GM18858 (cell line): Measurements from ENCODE around the gene DOCK2.

Source experiments
- ATAC-seq: cut with Tn5 transposase; IDR thresholded peaks from one replicate; pipeline ENCODE4 v1.9.1; 2021; ENCODE audit not compliant: unreplicated experiment

Gene DOCK2

DNA sequence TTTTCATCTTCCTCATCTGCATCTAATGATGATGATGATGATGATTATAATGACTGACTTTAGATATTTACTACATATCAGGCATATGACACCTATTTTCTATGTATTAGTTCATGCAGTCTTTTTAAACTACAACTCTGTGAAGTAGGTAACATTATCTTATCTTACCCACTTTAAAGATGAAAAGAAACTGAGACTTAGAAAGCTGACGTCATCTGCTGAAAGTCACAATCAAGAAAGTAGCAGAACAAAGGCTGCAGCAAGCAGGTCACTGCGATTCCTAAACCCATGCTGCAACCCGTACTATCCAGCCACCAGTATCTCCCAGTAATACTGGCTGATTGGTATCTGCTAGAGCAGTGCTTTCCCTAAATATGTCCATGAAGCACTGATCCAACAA lies 383.3 kb downstream of the DOCK2 start:
- ATAC-seq: no peak

GRCh38 chr5:170021506-170021905 lies 384.4 kb downstream of the DOCK2 start:
- ATAC-seq: no peak

GRCh38 chr5:170025853-170026252 lies 388.8 kb downstream of the DOCK2 start:
- no peak for ATAC-seq

- no peak for ATAC-seq
Measured at GRCh38 chr5:170028124-170028523, 391.0 kb downstream of the DOCK2 start.

DNA sequence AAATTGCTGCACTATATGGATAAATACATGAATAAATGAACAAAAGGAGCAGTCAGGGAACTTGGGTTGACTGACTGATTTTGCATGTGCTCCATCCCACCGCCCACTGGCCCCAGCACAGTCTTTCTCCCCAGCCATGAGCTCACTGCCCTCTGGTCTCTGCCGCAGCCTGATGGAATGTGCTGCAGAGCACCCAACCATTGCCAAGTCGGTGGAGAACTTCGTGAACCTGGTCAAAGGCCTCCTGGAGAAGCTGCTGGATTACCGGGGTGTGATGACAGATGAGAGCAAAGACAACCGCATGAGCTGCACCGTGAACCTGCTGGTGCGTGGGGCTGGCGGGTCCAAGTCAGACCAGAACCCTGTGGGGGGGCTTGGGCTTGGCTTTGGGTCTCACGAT lies 397.2 kb downstream of the DOCK2 start:
- no peak for ATAC-seq

- ATAC-seq: no peak
Measured at GRCh38 chr5:170038241-170038640, 401.2 kb downstream of the DOCK2 start.

GRCh38 chr5:170039830-170040229 lies 402.8 kb downstream of the DOCK2 start:
- ATAC-seq: no peak

DNA sequence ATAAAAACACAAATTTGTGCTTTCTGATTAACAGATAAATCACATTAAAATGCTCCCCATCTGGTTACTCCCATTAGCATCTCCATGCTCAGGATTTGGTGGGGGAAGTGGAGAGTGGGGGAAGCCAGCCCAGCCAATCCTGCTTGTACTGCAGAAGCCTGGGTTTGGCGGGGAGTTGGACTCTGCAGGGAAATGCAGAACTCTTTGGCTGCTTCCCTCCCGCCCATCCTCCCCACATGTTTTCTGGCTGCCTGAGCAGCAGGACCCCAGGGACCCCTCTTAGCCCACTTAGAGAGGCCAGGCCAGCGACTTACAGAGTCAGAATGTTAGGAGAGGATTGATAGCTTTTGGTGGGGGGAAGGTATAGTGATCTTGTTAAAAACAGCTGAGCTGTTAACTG lies 409.2 kb downstream of the DOCK2 start:
- no peak for ATAC-seq

DNA sequence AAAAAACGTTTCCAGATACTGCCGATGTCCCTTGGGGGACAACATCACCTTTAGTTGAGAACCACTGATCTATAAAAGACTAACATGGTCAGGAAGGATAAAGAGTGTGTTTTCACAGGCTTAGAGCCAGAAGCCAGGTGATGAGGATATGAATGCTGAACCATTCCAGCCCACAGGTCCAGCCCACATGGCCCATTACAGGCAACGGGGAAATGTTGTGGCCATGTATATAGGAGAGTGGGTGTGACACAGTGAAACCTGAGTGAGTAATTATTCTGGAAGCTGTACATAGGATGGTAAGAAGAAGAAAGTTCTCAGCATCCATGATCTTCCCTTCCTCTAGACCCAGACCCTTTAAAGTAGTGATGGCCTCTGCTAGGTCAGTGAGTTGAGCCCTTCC lies 412.6 kb downstream of the DOCK2 start:
- no peak for ATAC-seq

- no peak for ATAC-seq
Measured at GRCh38 chr5:170053896-170054295, 416.8 kb downstream of the DOCK2 start.

- no peak for ATAC-seq
Measured at GRCh38 chr5:170055606-170056005, 418.5 kb downstream of the DOCK2 start.

DNA sequence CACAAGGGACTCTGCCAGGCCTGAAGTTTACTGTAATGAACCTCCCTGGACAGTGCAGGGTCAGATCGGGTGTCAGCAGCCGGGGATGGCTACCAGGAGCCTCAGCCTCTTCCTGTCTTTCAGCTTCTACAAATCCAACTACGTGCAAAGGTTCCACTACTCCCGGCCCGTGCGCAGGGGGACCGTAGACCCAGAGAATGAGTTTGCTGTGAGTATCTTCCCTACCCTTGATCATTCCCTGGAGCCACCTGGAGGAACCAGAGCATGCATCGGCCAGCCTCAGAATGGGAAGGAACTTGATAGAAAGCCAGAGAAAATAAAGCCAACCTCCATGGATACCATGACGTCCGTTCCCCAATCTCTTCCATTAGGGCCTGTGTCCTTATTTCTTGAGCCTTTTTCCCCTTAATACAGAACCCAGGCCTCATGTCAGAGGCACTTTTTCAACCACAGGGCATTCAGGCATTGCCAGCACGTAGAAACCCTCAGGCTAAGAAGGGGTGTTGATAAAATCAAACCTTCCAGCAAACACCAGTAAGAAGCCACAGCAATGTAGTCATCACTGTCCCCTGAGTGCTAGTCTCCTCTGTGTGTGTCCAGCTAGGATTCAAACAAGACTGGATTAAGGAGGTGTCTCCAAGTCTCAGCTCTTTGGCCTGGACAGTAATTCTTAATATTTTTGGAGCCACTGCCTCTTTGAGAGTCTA lies 419.6 kb downstream of the DOCK2 start:
- no peak for ATAC-seq

DNA sequence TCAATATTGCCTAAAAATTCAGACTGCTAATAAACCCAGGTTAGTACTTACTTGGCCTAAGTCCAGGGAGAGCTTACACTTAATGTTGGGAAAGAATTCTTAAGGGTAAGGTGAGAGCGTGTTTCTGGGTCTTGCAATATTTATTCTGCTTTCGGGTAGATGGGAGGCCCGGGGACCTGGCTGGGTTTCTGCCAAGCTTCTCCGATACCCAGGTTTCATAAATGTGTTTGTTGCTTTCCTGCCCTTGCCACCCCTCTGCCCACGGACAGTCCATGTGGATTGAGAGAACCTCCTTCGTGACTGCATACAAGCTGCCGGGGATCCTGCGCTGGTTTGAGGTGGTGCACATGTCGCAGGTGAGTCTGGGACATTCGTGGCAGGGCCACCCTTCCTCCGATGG lies 420.2 kb downstream of the DOCK2 start:
- ATAC-seq: no peak

DNA sequence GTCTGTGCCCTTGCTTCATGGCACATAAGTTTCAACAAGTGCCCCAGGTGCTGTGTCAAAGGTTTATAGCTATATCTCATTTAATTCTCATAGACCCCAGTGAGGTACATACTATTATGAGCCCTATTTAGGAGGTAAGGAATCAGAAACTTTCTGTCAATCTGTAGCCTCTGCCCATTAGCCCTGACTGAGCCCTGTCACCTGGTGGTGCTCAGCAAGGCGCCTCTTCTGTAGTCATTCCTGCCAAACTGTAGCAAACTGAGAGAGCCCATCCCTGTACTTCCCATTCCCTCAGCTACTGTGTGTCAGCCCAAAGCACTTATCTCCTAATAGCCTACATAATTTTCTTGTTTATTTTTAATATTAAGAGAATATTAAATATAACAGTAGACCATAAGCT lies 422.1 kb downstream of the DOCK2 start:
- ATAC-seq: no peak

GRCh38 chr5:170067152-170067551 lies 430.1 kb downstream of the DOCK2 start:
- no peak for ATAC-seq

- no peak for ATAC-seq
Measured at GRCh38 chr5:170067574-170068170, 430.6 kb downstream of the DOCK2 start.

DNA sequence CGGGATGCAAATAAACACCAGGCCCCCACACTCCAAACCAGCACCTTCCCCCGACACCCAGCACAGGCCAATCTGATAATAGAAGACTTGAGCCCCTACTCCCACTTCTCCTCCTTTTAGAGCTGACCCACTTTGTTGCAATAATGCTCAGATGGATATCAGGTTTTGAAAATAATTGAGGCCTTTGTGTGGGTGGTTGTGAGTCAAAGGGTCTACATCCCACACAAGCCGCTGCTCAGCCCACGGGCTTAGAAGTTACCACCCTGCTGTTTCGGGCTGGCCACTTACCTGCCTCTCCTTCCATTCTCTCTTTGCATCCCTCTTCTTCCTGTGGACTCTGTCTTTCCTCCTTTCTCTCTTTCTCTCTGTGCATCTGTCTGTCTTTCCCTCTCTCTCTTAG lies 432.4 kb downstream of the DOCK2 start:
- no peak for ATAC-seq

DNA sequence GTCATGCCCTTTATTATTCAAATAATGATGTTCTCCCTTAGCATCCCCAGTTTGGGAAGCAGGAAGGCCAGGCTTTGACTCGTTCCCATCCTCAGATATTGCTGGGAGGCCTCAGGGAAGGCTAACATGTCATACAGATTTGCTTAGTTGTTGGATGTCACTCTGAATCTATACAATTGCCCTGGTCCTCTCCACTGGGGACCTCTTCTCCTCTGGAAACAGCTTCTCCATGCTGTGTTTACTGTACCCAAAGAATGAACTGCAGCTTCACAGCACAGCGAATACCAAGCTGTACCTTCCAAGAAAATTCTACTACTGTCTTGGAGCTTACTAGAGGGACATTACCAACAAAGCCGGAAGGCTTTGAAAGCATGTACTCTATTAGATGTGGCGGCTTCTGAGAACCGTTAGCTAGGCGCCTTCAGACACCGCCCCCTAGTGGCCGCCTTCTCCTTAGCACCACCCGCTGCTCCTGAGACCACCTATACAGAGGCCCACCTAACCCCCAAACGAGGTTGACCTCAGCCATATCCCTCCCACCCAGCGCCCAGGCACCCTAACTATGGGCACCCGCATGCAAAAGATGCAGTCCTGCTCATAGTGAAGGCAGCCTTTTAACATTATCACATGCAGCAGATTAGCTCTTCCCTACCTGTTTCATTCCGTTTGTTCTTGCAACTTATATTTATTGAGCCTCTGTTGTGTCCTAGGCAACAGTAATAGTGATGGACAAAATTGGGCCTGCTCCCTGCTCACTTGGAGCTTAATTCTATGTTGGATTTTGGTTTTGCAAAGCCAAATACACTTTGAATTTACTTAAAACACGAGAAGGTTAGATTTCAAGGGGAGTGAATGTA lies 433.7 kb downstream of the DOCK2 start:
- no peak for ATAC-seq

GRCh38 chr5:170071748-170072147 lies 434.7 kb downstream of the DOCK2 start:
- no peak for ATAC-seq

- ATAC-seq: no peak
Measured at GRCh38 chr5:170075696-170076095, 438.6 kb downstream of the DOCK2 start.

DNA sequence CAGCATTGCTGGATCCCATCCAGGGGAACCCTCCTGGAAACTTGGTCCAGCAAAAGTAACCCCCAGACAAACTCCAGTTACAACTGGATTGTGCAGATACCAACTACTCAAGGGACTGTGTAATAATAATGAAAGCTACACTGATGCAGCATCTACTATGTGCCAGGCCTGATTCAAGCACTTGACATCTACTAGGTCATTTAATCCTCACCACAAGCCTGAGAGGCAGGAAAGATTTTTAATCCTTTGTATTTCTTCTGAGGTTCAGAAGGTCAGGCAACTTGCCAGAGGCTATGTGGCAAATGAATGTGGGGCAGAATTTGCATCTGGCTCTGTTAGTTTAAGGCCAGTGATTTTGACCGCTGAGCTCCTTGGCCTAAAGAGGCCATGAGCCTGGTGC lies 439.1 kb downstream of the DOCK2 start:
- ATAC-seq: no peak

DNA sequence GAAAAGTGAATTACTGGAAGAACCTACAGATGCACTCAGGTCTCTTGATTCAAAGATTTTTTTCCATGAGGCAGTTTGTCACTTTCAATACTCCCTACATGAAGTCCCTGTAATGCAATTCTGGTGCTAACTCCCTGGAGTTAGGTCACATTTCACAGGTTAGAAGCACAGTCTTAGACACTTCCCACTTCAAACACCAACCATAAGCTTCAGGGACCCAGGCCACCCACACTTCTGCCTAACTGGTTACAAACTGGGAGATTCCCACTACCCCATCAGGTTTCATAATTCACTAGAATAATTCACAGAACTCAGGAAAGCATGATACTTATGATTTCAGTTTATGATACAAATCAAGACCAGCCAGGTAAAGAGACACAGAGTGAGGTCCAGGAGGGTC lies 439.7 kb downstream of the DOCK2 start:
- no peak for ATAC-seq
